SK-N-SH (cell line): Measurements from ENCODE around the gene PLXNB1. TPM values are rescaled to one million over a fixed set of nuclear protein-coding genes. Genes with fewer than 3 reads are reported as not detected.

Source experiments
- CTCF ChIA-PET: fragments of 300-600, 350-600 bp; formaldehyde crosslinking; extraction: SDS; loops from one replicate; lab custom pipeline; 2021; lab: Yijun Ruan, JAX
- POLR2A ChIA-PET: fragments of 350-600 bp; sonication (Branson Sonifier 250); formaldehyde crosslinking; extraction: SDS; loops from one replicate; lab custom pipeline; 2020; ENCODE audit warnings: antibody characterized with exemption, inconsistent platforms; lab: Yijun Ruan, JAX
- DNase-seq: peaks from one replicate; pipeline ENCODE4 v3.0.0; 2012
- H2AFZ ChIP-seq: fragments of 200-600 bp; sonication (generic); 2 replicates; pipeline ENCODE4 v1.8.1; 2016; ENCODE audit warnings: antibody characterized with exemption, mild to moderate bottlenecking, low read depth
- H3F3A ChIP-seq: fragments of 200-600 bp; sonication (generic); replicated peaks from 2 replicates; pipeline ENCODE3; 2016; ENCODE audit warnings: antibody characterized with exemption, mild to moderate bottlenecking; ENCODE audit not compliant: insufficient read depth
- H3K27ac ChIP-seq, 2 experiments: fragments of 200-500 bp in 1 of 2; fragments of 200-600 bp in 1 of 2; sonication (Bioruptor generic) in 1 of 2; sonication (generic), shearing (Covaris generic) in 1 of 2; 2 replicates each; pipeline versions ENCODE4 v1.5.1 to v1.6.1; 2014 to 2016; ENCODE audit warnings: low read depth in 2 of 2, inconsistent platforms in 1 of 2, low read length in 1 of 2, mild to moderate bottlenecking in 1 of 2, mixed read lengths in 1 of 2
- H3K27me3 ChIP-seq: fragments of 200-600 bp; sonication (generic), shearing (Covaris generic); 2 replicates; pipeline ENCODE4 v1.6.1; 2016; ENCODE audit warnings: mixed run types; ENCODE audit not compliant: insufficient read depth
- H3K36me3 ChIP-seq, 2 experiments: fragments of 200-500 bp in 1 of 2; fragments of 200-600 bp in 1 of 2; sonication (Bioruptor generic) in 1 of 2; sonication (generic) in 1 of 2; replicated peaks in 1 of 2; 2 replicates each; pipeline versions ENCODE3 to v1.5.1; 2014 to 2016; ENCODE audit warnings: low read length in 1 of 2, mild to moderate bottlenecking in 1 of 2; ENCODE audit not compliant: insufficient read depth in 2 of 2, control insufficient read depth in 1 of 2
- H3K4me1 ChIP-seq, 2 experiments: fragments of 200-500 bp in 1 of 2; fragments of 200-600 bp in 1 of 2; sonication (Bioruptor generic) in 1 of 2; sonication (generic), shearing (Covaris generic) in 1 of 2; 2 replicates each; pipeline versions ENCODE4 v1.5.1 to v1.6.1; 2014 to 2016; ENCODE audit warnings: low read depth in 1 of 2, low read length in 1 of 2, mixed run types in 1 of 2; ENCODE audit not compliant: insufficient read depth in 2 of 2, control insufficient read depth in 1 of 2
- H3K4me2 ChIP-seq: fragments of 200-600 bp; sonication (generic), shearing (Covaris generic); 2 replicates; pipeline ENCODE4 v1.6.1; 2017; ENCODE audit warnings: mixed run types
- H3K4me3 ChIP-seq, 2 experiments: fragments of 200-500 bp in 1 of 2; fragments of 200-600 bp in 1 of 2; sonication (Bioruptor generic) in 1 of 2; sonication (generic), shearing (Covaris generic) in 1 of 2; 2 replicates each; pipeline versions ENCODE4 v1.5.1 to v1.8.1; 2014 to 2016; ENCODE audit warnings: low read depth in 2 of 2, inconsistent platforms in 1 of 2, low read length in 1 of 2, mild to moderate bottlenecking in 1 of 2, mixed read lengths in 1 of 2, moderate library complexity in 1 of 2
- H3K79me2 ChIP-seq: fragments of 200-600 bp; sonication (generic); 2 replicates; pipeline ENCODE4 v1.8.1; 2017; ENCODE audit warnings: mild to moderate bottlenecking; ENCODE audit not compliant: insufficient read depth
- H3K9ac ChIP-seq: fragments of 200-600 bp; sonication (generic); 2 replicates; pipeline ENCODE4 v1.6.1; 2017; ENCODE audit warnings: mixed run types
- H3K9me2 ChIP-seq: fragments of 200-600 bp; sonication (generic); 2 replicates; pipeline ENCODE4 v1.6.1; 2017; ENCODE audit warnings: mixed run types
- H3K9me3 ChIP-seq: fragments of 200-600 bp; sonication (generic); 2 replicates; pipeline ENCODE4 v1.6.1; 2017; ENCODE audit warnings: mixed run types, mild to moderate bottlenecking, moderate library complexity
- H4K20me1 ChIP-seq: fragments of 200-600 bp; sonication (generic); 2 replicates; pipeline ENCODE4 v1.6.1; 2017; ENCODE audit warnings: mild to moderate bottlenecking, mixed run types; ENCODE audit not compliant: insufficient read depth
- CHD2 ChIP-seq: fragments of 150-350 bp; IDR thresholded peaks from 2 replicates; pipeline ENCODE4 v1.6.1; 2018; ENCODE audit warnings: low read length; ENCODE audit not compliant: partially characterized antibody
- EP300 ChIP-seq, 2 experiments: IDR thresholded peaks; 2 replicates each; pipeline versions ENCODE4 v1.4.0 to v1.6.1; 2012; ENCODE audit warnings: borderline replicate concordance in 1 of 2, low read depth in 1 of 2, low read length in 1 of 2
- EZH2phosphoT487 ChIP-seq: fragments of 200-600 bp; sonication (generic); IDR thresholded peaks from 2 replicates; pipeline ENCODE4 v1.6.1; 2017; ENCODE audit warnings: low read depth, mixed run types, mild to moderate bottlenecking, antibody characterized with exemption, moderate library complexity, borderline replicate concordance
- FOXJ3 ChIP-seq: sonication (generic); formaldehyde crosslinking; IDR thresholded peaks from 2 replicates; pipeline ENCODE4 v1.5.1; 2020; ENCODE audit warnings: mild to moderate bottlenecking, missing genetic modification reagents
- FOXM1 ChIP-seq: IDR thresholded peaks from 2 replicates; pipeline ENCODE4 v1.4.0; 2012; ENCODE audit warnings: low read depth, mild to moderate bottlenecking
- MXI1 ChIP-seq: IDR thresholded peaks from 2 replicates; pipeline ENCODE4 v1.6.1; 2012; ENCODE audit warnings: mild to moderate bottlenecking, low read depth, low read length, improper control_type of control experiment
- NFIC ChIP-seq: IDR thresholded peaks from 2 replicates; pipeline ENCODE4 v1.4.0; 2012; ENCODE audit warnings: borderline replicate concordance
- NRF1 ChIP-seq: IDR thresholded peaks from 2 replicates; pipeline ENCODE4 v1.6.1; 2012; ENCODE audit warnings: low read depth, mild to moderate bottlenecking, low read length
- PBX3 ChIP-seq: IDR thresholded peaks from 2 replicates; pipeline ENCODE4; 2012
- RAD21 ChIP-seq: IDR thresholded peaks from 2 replicates; pipeline ENCODE4 v1.6.1; 2012; ENCODE audit warnings: mild to moderate bottlenecking, low read length
- RCOR1 ChIP-seq: fragments of 150-350 bp; IDR thresholded peaks from 2 replicates; pipeline ENCODE4 v1.6.1; 2017; ENCODE audit warnings: antibody characterized with exemption, low read length
- REST ChIP-seq: IDR thresholded peaks from 2 replicates; pipeline ENCODE4 v1.6.1; 2012; ENCODE audit warnings: mild to moderate bottlenecking, low read depth, low read length, moderate library complexity
- SIN3A ChIP-seq: IDR thresholded peaks from 2 replicates; pipeline ENCODE4 v1.6.1; 2012; ENCODE audit warnings: low read depth, mild to moderate bottlenecking, low read length, moderate library complexity, borderline replicate concordance
- SMC3 ChIP-seq: IDR thresholded peaks from 2 replicates; pipeline ENCODE4 v1.6.1; 2012; ENCODE audit warnings: low read depth, low read length, improper control_type of control experiment
- TAF1 ChIP-seq: IDR thresholded peaks from 2 replicates; pipeline ENCODE4 v1.6.1; 2012; ENCODE audit warnings: low read depth, mild to moderate bottlenecking, low read length, moderate library complexity, borderline replicate concordance
- USF2 ChIP-seq: fragments of 150-350 bp; IDR thresholded peaks from 2 replicates; pipeline ENCODE4 v1.6.1; 2017; ENCODE audit warnings: antibody characterized with exemption, low read length, low read depth, borderline replicate concordance
- ZBTB33 ChIP-seq: IDR thresholded peaks from 2 replicates; pipeline ENCODE4 v1.4.0; 2012; ENCODE audit warnings: low read depth, borderline replicate concordance
- WGBS: methylation state at CpG from one replicate; pipeline ENCODE4 v1.1.6; 2017; ENCODE audit warnings: low lambda C conversion rate; 5-methylcytosine and 5-hydroxymethylcytosine counted together
- polyA plus RNA-seq, 3 experiments: library from polyadenylated mRNA; depleted of rRNA; stranded (reverse); fragments of >200 nt; gene quantifications; 2 replicates each; pipeline ENCODE4 v1.2.3, GENCODE V29; 2012

PLXNB1 gene
- polyA plus RNA-seq, 1 of the 3 experiments (the other 2 are of a cell fraction), result 39.8 TPM

- Histone ChIP-seq H3K9me2 (no peaks in the 10 kb centered on the region), H3K27ac (peak overlapping the region; percentile 80 to 87), H4K20me1 (no peaks in the 10 kb centered on the region), H2AFZ (no peak overlapping the region), H3K36me3 (peaks cover 0 to 14% of the 10 kb centered on the region in 2 experiments), H3K9ac (peak overlapping the region; percentile 79), H3K9me3 (no peaks in the 10 kb centered on the region), H3K4me3 (peak overlapping the region; percentile 61 to 65), H3K79me2 (peaks cover 53% of the 10 kb centered on the region), H3K4me2 (peak overlapping the region; percentile 82), H3K4me1 (peaks cover 0 to 32% of the 10 kb centered on the region in 2 experiments; a peak in 1 of 4 replicates), H3K27me3 (no peaks in the 10 kb centered on the region), H3F3A (peaks cover 7% of the 10 kb centered on the region)
- ChIA-PET CTCF (interaction anchor here (0.6 to 6.4 kb wide), 14 partner anchors 10 to 907 kb away, joined by 3 to 27 read pairs (median 5); partner anchors contain the start of gene SHISA5), POLR2A (interaction anchor here (2.2 kb wide), 1 partner anchor 31 kb away, joined by 9 read pairs; the partner anchor contains the start of gene SHISA5)
- DNase-seq, result peak; percentile 48
- TF ChIP-seq NFIC, result no peak
- no peak for TF ChIP-seq RCOR1
- no peak for TF ChIP-seq EP300 (IDR thresholded peaks at IDR 0.05; ENCODE audit: borderline replicate concordance in 1 of 2, low read depth in 1 of 2, low read length in 1 of 2)
- TF ChIP-seq MXI1, result no peak
- TF ChIP-seq SMC3, result no peak
- no peak for TF ChIP-seq RAD21
- no peak for TF ChIP-seq USF2
- TF ChIP-seq EZH2phosphoT487, result no peak
- 31% methylated on average over 5 of the region's 5 CpGs for WGBS
Measured at GRCh38 chr3:48472673-48472922, 42.7 kb upstream of the PLXNB1 start.

GRCh38 chr3:48470286-48470685 is 40.4 kb upstream of the PLXNB1 start:
- Histone ChIP-seq H3K36me3 (peaks cover 0 to 21% of the 10 kb centered on the region in 2 experiments), H3K79me2 (peaks cover 68% of the 10 kb centered on the region), H3K9me2 (no peaks in the 10 kb centered on the region), H3K9me3 (no peaks in the 10 kb centered on the region), H3K4me3 (no peak overlapping the region), H4K20me1 (no peaks in the 10 kb centered on the region), H3K4me1 (peaks cover 13 to 54% of the 10 kb centered on the region in 2 experiments; a peak in 2 of 4 replicates), H3K4me2 (peak overlapping the region; percentile 82; the same call in 1 of the 2 replicates), H2AFZ (no peak overlapping the region), H3K27me3 (no peaks in the 10 kb centered on the region), H3K27ac (peak overlapping the region in 1 of 2 experiments; percentile 48; a peak in 1 of 4 replicates), H3F3A (peaks cover 14% of the 10 kb centered on the region), H3K9ac (no peak overlapping the region)
- no CpG with 5 or more reads among the region's 1 CpG for WGBS
- DNase-seq, result peak; percentile 27
- ChIA-PET POLR2A (interaction anchor here (2.1 kb wide), 1 partner anchor 33 kb away, joined by 6 read pairs; the partner anchor contains the start of gene SHISA5), CTCF (interaction anchor here (0.8 to 6.4 kb wide), 6 partner anchors 14 to 142 kb away, joined by 3 to 27 read pairs (median 4); no protein-coding TSS in a partner anchor)
- TF ChIP-seq ZBTB33 (no peak), NFIC (no peak), PBX3 (no peak), SIN3A (no peak), REST (no peak), FOXM1 (no peak), FOXJ3 (CRISPR knock-in tag) (no peak), SMC3 (no peak), EP300 (IDR thresholded peaks at IDR 0.05; ENCODE audit: borderline replicate concordance in 1 of 2, low read depth in 1 of 2, low read length in 1 of 2) (no peak), CHD2 (no peak), TAF1 (no peak), NRF1 (no peak)
